Dermis blood vessel endothelial cell (primary cell): ENCODE results near the gene NTSR2. TPM values are rescaled to one million over a fixed set of nuclear protein-coding genes. Genes with fewer than 3 reads are reported as not detected.

ENCODE experiments used
- DNase-seq: peaks from one replicate; pipeline ENCODE4 v3.0.0; 2010
- total RNA-seq: library from RNA; depleted of rRNA; stranded (reverse); fragments of >200 nt; gene quantifications from 2 replicates; pipeline ENCODE4 v1.2.3, GENCODE V29; 2014

The NTSR2 gene
- not detected in 2 replicates for total RNA-seq

- DNase-seq, result peak; percentile 76
Measured at GRCh38 chr2:11669454-11670291, at the start of gene NTSR2. TSS of gene NTSR2 (minus strand) at chr2:11670195. CDS start at chr2:11670129, 66 bp downstream.

DNA sequence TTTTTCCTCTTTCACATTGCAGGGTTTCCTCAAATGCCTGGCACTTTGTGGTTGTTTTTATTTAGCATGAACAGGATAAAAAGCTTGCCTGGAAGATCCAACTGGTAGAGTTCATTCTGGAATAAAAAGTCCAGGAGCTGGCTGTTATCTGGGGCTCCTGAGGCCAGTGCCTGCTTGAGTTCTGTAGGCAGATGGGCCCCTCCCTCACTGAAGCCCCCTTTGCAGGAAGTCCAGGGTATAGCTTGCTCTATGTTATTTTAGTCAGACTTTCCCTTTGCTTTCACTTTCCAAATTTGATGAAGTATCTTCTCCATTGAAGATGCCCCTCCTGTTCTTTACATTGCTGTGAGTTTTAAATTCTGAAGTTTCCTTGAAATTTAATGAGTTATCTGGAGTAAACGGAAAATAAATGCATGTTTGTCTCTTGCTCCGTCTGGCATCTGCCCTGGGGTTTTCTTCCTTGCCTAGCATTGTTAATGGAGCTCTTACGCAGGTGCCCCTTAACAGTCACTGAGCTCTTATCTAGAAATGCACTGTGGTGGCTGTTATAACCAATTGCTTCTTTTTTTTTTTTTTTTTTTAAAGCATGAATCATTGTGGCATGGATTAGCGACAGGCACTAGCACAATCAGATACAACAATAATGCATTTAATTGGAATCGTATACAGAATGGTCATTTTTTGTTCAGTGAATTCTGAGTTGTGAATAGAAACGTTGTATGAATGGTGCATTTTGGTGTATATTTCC is 49.4 kb upstream of the NTSR2 start:
- no peak for DNase-seq

DNA sequence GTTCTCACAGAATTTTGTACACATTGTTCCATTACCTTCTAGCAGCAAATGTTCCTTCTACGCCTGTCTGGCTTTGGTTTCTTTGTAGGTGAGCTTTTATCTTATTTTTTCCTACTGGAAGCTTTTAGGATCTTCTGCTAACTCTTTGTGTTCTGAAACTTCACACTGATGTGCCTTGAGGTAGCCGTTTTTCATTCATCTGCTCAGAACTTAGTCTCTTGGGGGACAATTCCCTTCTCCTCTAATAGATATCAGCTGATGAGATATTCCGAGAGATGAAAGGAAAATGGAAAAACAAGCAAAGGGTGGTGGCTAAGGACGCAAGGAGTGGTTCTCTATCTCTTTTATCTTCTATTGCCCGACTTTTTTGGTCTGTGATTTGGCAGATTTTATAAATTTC is 48.6 kb upstream of the NTSR2 start:
- DNase-seq, result no peak

DNA sequence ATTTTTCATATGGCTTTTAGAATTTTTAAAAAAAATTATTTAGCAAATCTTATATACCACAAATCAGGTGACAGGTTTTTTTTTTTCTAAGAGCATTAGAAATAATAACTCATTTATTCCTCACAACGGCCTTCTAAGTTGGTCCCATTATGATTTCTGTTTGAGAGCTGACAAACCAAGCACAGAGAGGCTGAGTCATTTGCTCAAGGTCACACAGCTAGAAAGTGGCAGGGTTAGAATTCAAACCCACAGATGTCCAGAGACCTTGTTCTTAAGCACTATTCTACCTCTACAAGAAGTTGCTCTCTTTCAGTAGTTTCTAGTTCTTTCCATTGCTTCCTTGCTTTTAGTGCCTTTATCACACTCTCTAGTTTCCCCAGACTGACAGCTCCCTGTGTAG is 47.6 kb upstream of the NTSR2 start:
- DNase-seq, result no peak

DNA sequence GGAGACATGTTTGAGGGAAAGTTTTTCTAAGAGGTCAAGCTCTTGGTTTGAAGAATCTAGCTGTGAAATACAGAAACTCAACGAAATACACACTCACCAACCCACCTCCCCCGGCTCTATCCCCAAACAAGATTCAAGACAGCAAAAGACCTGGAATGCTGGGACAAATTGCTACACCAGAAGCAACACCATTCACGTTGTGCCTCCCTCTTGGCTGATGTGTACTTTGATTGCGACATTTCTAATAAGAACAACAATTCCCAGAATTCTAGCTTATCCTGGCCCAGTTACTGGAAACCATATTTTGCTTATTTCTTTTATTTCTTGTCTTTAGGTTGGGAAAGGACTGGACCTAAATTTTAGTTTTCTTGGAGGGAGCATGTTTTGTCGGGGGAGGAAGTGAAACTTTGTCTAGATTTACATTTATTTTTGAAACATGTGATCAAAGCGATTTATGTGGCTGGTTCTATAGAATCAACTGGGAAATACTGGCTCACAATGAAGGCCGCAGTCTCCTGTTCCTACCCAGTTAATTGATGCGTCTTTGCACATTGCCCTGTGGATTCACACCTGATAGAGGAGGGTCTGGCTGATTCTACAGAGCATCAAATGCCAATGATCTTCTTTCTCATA is 46.8 kb upstream of the NTSR2 start:
- DNase-seq, result no peak

- DNase-seq, result no peak
Measured at GRCh38 chr2:11715987-11716652, 46.1 kb upstream of the NTSR2 start.

DNA sequence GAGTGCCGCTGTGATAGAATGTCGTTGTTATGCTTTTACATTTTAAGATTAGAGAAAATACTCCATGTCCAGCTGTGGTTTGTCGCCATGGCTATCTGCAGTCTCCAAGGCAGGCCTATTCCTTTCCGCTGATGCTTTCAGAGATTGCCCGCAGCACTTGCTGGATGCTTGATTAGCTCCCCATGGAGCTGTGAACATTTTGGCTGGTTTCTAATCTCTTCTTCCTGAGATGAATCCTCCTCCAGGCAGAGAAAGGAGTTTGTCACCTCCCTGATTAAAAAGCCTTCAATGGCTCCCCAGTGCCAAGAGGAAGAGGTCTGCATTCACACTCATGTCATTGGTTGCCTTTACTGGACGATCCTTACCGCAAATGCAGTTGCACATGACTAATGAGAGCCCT is 43.8 kb upstream of the NTSR2 start:
- no peak for DNase-seq

DNA sequence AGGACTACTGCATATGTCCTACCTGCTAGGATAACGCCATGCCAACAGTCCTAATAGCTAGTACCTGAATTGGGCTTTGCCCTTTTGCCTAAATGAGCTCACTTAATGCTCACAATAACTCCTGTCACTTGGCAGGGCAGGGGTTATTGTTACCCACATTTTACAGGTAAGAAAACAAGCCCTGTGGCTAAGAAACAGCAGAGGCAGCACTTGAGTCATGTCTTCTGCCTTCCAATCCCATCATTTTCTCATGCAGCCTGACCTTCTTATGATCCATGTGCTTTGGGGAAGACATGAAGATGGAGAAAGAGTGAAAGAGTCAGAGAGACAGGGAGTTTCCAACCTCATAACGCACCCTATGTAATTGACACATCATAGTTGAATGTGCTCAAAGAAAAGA is 42.9 kb upstream of the NTSR2 start:
- DNase-seq, result no peak

DNA sequence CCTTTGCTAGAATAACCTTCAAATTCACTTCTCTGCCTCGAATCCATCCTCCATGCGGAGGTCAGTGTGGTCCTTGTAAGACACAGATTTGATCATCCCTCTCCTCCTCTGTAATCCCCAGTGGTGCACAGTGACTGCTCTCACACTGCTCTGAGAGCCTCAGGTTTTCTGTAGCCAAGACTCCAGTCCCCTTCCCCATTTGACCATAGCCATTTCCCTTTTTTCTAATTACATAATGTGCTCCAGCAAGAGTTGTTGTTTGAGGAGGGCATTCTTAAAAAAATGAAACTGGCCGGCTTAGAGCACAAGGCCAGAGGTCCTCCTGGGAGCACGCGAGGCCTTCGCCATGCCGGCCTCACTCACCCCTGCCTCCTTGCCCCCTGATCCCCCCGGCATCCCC is 41.8 kb upstream of the NTSR2 start:
- no peak for DNase-seq

- no peak for DNase-seq
Measured at GRCh38 chr2:11711354-11711716, 41.3 kb upstream of the NTSR2 start.

GRCh38 chr2:11710632-11711353 is 40.8 kb upstream of the NTSR2 start:
- no peak for DNase-seq

DNA sequence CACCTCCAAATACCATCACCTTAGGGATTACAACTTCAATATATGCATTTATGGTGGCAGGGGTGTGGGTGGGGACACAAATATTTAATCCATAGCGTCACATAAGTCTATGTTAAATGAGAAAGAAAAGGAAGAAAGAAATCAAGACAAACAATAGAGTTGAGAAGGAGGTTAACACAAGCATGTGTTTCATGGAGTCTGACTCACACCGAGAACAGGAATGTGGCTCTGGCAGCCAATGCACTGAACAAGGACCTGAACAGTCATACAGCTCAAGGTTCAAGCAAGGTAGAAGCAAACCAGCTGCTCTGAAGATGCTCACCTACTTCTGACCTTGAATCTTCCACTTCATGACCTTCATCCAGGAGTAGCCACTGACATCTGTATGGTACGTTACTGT is 40.2 kb upstream of the NTSR2 start:
- DNase-seq, result peak; percentile 49

- no peak for DNase-seq
Measured at GRCh38 chr2:11709293-11709692, 39.3 kb upstream of the NTSR2 start.

DNA sequence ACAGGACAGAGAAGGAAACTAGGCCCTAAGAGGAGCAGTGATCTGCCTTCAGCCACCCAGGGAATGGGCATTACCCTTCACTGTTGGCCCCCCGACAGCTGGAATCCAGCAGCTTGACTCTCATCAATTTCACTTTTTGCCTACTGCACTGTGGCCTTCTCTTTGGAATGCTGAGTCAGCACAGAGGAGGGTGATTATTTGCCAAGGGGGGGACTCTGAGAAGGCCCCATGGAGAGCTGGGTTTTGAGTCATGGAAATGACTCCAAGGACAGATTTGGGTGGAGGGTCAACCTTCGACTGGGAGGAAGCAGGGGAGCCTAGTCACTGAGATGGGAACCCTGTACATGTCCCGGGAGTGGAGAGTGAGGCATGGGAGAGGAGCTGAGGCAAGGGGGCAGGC is 38.1 kb upstream of the NTSR2 start:
- DNase-seq, result no peak

GRCh38 chr2:11705711-11706110 is 35.7 kb upstream of the NTSR2 start:
- no peak for DNase-seq

GRCh38 chr2:11705063-11705462 is 35.1 kb upstream of the NTSR2 start:
- DNase-seq, result no peak

DNA sequence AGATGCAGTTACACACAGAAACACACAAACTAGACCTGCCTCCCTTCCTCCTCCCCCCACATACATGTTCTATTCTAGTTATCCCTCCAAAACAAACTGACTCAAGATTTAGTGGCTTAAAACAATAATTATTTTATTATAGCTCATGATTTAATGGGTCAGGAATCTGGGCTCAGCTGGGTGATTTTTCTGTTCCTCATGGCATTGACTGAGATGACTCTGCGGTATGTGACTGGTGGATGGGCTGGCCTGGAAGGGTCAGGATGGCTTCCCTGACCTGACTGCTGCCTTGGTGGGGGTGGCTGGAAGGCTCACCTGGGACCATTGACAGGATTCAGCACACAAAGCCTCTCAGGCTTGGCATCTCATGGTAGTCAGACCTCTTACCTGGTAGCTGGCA is 33.7 kb upstream of the NTSR2 start:
- no peak for DNase-seq

- DNase-seq, result no peak
Measured at GRCh38 chr2:11702946-11703345, 33.0 kb upstream of the NTSR2 start.

GRCh38 chr2:11701751-11702301 is 31.8 kb upstream of the NTSR2 start:
- DNase-seq, result no peak

- DNase-seq, result no peak
Measured at GRCh38 chr2:11701206-11701605, 31.2 kb upstream of the NTSR2 start.

DNA sequence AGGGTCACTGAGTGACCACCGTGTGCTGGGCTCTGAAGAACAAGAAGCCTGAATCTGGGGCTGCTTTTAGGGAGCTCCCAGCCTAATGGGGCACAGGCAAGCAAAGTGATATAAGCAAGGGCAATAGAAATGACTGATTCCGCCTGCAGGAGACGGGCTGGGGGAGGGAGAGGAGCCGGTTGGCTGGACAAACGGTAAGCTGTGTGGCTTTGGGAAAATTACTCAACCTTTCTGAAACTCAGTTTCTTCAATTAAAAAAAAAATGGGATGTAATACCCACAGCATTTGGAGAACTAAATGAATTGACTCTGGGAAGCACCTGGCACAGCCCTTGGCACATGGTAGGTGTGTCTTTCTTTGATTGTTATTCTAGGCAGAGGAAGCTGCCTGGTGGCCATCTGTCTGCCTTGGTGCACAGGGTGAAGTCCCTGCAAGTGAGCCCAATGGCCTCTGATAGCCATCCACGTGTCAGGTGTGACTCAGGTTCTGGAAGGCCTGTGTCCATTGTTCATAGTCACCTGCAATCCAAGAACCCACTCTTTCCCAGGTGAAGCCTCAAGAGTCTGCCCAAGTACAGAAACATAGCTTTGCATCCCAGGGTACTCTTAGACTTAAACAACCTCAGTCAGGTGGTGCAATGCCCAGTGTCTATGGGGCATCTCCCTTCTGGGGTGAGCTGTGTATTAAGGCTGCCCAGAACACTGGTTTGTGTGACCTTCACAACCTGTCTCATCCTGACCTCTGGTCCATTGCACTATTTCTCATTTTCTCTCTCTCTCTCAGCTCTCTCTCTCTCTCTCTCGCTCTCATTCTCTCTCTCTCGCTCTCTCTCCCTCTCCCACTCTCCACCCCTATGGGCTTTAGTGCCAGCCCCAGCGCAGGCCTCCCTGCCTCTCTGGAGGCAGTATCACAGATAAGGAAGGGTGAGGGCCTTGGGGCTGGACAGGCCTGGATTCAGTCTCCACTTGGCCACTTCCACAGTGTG is 30.0 kb upstream of the NTSR2 start:
- no peak for DNase-seq
